Activated CD8-positive, alpha-beta T cell treated with anti-CD3 and anti-CD28 coated beads for 36 hours (primary cell): Measurements from ENCODE around the gene CDH23. TPM values are rescaled to one million over a fixed set of nuclear protein-coding genes. Genes with fewer than 3 reads are reported as not detected.

Source experiments
- ATAC-seq: fragments of 200-7000 bp; cut with Tn5 transposase; one replicate; pipeline ENCODE4 v1.10.0; 2021; ENCODE audit warnings: mild to moderate bottlenecking, moderate library complexity
- CTCF ChIA-PET: fragments of 350-600 bp; sonication (Branson Sonifier 250); formaldehyde crosslinking; loops from one replicate; lab custom pipeline; 2021; ENCODE audit warnings: antibody characterized with exemption; lab: Charles Lee
- POLR2A ChIA-PET: fragments of 350-600 bp; sonication (Branson Sonifier 250); formaldehyde crosslinking; loops from one replicate; lab custom pipeline; 2021; ENCODE audit warnings: antibody characterized with exemption; lab: Charles Lee
- DNase-seq: peaks from one replicate; pipeline ENCODE4 v3.0.0-alpha.2; 2020
- H3K27ac Mint-ChIP-seq: one replicate; pipeline ENCODE4 v1.8.0; 2021; ENCODE audit warnings: mild to moderate bottlenecking, mixed read lengths
- H3K27me3 Mint-ChIP-seq: one replicate; pipeline ENCODE4 v1.8.0; 2021; ENCODE audit warnings: mixed read lengths
- H3K36me3 Mint-ChIP-seq: one replicate; pipeline ENCODE4 v1.8.0; 2021; ENCODE audit warnings: low read depth, mixed read lengths
- H3K4me1 Mint-ChIP-seq: one replicate; pipeline ENCODE4 v1.8.0; 2021; ENCODE audit warnings: low read depth, mixed read lengths
- H3K4me3 Mint-ChIP-seq: one replicate; pipeline ENCODE4 v1.8.0; 2021; ENCODE audit warnings: mild to moderate bottlenecking, moderate library complexity, mixed read lengths
- H3K9me3 Mint-ChIP-seq: one replicate; pipeline ENCODE4 v1.8.0; 2021; ENCODE audit warnings: mixed read lengths
- CTCF ChIP-seq: fragments of 200-600 bp; IDR thresholded peaks from one replicate; pipeline ENCODE4 v1.8.0; 2022; ENCODE audit warnings: antibody characterized with exemption, mild to moderate bottlenecking
- intact Hi-C: fragments of 100-400 bp; cut with micrococcal nuclease; formaldehyde crosslinking; loops from one replicate; pipeline ENCODE4 v1.10.0; 2022
- total RNA-seq, 2 experiments: library from RNA; stranded (reverse); gene quantifications; one replicate each; pipeline ENCODE4 v1.2.3, GENCODE V29; 2021

Gene CDH23
- total RNA-seq, 2 experiments from 2014 or later, result 2.4 to 2.7 TPM

- DNase-seq (no peak), ATAC-seq (no peak)
- intact Hi-C loops, result no loop called here
- no peaks in the 10 kb centered on the region for H3K36me3 Mint-ChIP-seq
- H3K4me1 Mint-ChIP-seq, result no peaks in the 10 kb centered on the region
- ChIA-PET POLR2A (no interaction called here), CTCF (no interaction called here)
- H3K27ac Mint-ChIP-seq, result no peak overlapping the region
- no peaks in the 10 kb centered on the region for H3K9me3 Mint-ChIP-seq
- no peak overlapping the region for H3K4me3 Mint-ChIP-seq
- peaks cover 5% of the 10 kb centered on the region for H3K27me3 Mint-ChIP-seq
- TF ChIP-seq CTCF, result no peak
Observed at GRCh38 chr10:71475243-71475871, 78.6 kb downstream of the CDH23 start.

DNA sequence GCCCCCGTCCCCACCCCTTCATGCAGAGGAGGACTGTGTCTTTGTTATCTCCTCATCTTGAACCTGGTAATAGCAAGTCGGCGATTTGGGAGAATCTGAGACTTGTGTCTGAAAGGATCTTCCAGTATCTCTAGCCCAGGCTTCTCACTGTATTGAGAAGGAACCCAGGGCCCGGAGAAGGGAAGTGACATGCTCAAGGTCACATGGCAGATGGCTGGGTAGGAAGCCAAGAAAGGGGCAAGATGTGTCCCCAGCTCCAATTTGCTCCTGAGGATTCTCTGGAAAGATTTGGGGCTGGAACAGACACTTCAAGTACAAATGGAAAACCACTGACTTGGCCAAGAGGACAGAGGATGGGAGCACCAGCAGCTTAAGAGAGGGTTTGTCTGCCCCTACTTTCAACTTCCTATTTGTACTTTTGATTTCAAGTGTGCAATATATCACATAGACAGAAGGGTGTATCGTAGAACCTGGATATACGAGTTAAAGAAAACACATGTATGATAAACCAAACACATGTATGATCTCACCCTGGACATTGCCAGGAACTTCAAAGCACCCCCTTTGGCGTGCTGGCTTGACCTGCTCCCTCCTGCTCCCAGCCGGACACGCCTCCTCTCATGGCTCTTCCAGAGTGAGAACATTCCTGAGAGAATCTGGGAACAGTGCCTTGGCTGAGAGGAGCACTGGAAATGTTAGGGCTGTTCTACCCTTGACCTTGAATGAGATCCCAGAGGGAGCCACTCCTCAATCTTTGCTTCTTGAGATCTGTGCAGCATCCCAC is 79.7 kb downstream of the CDH23 start:
- no peaks in the 10 kb centered on the region for H3K9me3 Mint-ChIP-seq
- ATAC-seq (no peak), DNase-seq (no peak)
- H3K36me3 Mint-ChIP-seq, result no peaks in the 10 kb centered on the region
- peaks cover 8% of the 10 kb centered on the region for H3K27me3 Mint-ChIP-seq
- intact Hi-C loops, result no loop called here
- no peak overlapping the region for H3K4me3 Mint-ChIP-seq
- ChIA-PET CTCF (no interaction called here), POLR2A (no interaction called here)
- no peak for TF ChIP-seq CTCF
- H3K4me1 Mint-ChIP-seq, result no peaks in the 10 kb centered on the region
- no peak overlapping the region for H3K27ac Mint-ChIP-seq

DNA sequence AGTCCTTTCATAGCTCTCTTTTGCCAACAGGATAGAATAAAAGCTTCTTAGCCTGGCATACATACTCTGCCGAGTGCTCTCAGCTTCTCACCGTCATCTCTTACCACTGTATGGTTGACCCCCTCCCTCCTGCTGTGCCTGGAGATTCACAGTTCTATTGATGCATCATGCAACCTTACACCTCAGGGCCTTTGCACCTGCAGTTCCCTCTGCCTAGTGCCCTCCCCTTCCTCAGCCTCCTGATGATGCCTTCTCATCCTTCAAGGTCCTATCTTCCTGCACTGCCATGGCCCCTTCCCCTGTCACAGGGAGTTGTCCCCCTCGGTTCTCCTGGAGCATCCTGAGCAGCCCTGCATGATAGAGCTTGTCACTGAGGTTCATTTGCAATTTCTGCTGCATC is 81.5 kb downstream of the CDH23 start:
- Mint-ChIP-seq H3K27me3 (peaks cover 7% of the 10 kb centered on the region), H3K9me3 (no peaks in the 10 kb centered on the region), H3K4me1 (no peaks in the 10 kb centered on the region), H3K4me3 (no peak overlapping the region), H3K36me3 (no peaks in the 10 kb centered on the region), H3K27ac (no peak overlapping the region)
- no peak for TF ChIP-seq CTCF
- DNase-seq, result no peak
- intact Hi-C loops, result no loop called here
- ATAC-seq, result no peak
- CTCF ChIA-PET, result no interaction called here
- POLR2A ChIA-PET, result no interaction called here

DNA sequence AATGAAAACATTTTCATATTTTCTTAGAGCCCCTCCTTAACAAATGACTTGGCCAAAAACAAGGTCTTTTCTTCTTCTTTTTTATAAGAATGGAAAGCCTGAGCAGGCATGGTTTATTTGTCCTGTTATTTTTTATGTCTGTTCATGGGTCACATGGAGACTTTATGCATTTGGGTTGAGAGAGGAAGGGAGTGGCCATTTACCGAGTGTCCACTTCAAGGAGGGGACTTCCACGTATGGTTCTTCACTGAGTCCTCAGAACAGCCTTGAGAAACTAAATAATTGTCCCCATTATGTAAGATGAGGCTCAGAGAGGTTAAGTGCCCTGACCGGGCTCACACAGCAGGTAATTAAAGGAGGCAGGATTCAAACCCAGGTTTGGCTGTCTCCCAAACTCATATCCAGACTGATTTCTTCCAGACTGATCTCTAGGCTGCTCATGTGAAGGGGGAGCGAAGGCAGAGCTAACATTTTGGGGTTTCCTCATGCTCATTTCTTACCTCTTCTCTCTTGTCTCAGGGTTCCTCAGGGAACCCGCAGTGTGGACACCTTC is 82.2 kb downstream of the CDH23 start:
- no peak for ATAC-seq
- CTCF ChIA-PET, result no interaction called here
- H3K36me3 Mint-ChIP-seq, result no peaks in the 10 kb centered on the region
- no peak overlapping the region for H3K27ac Mint-ChIP-seq
- H3K9me3 Mint-ChIP-seq, result no peaks in the 10 kb centered on the region
- peaks cover 7% of the 10 kb centered on the region for H3K27me3 Mint-ChIP-seq
- H3K4me3 Mint-ChIP-seq, result no peak overlapping the region
- DNase-seq, result no peak
- intact Hi-C loops, result no loop called here
- POLR2A ChIA-PET, result no interaction called here
- H3K4me1 Mint-ChIP-seq, result no peaks in the 10 kb centered on the region
- no peak for TF ChIP-seq CTCF

- H3K27ac Mint-ChIP-seq, result no peak overlapping the region
- H3K4me1 Mint-ChIP-seq, result no peaks in the 10 kb centered on the region
- H3K9me3 Mint-ChIP-seq, result no peaks in the 10 kb centered on the region
- no peak overlapping the region for H3K4me3 Mint-ChIP-seq
- DNase-seq (no peak), ATAC-seq (no peak)
- peaks cover 9% of the 10 kb centered on the region for H3K27me3 Mint-ChIP-seq
- no peaks in the 10 kb centered on the region for H3K36me3 Mint-ChIP-seq
- ChIA-PET CTCF (no interaction called here), POLR2A (interaction anchor here (0.5 kb wide), 1 partner anchor 197 kb away, joined by 3 read pairs; no protein-coding TSS in a partner anchor)
- no peak for TF ChIP-seq CTCF
- intact Hi-C loops, result no loop called here
Observed at GRCh38 chr10:71479831-71480230, 83.1 kb downstream of the CDH23 start.
